ENCODE results near the gene LOC128125822.

The LOC128125822 gene

DNA sequence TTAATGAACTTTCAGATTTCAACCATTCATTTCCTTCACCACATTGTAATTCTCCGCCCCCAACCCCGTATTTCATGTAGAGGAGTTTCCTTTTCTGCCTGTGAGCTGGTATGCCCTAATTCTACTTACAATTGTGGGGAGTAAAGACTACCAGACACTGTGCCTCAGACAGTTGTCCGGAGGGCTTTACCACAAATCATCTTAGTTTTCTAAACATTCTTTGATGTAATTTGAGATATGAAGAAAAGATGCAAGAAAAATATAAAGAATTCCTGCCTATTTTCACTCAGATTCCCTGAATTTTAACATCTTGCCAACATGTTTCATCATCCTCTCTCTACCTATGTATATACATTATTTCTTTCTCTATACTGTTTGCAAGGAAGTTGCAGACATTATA lies 28.3 kb upstream of the LOC128125822 start:
- ATAC-seq (no peak), DNase-seq (no peak)
- no peaks in the 10 kb centered on the region for H3K36me3 ChIP-seq (replicated peaks in 1 of 2; ENCODE audit: insufficient read depth in 1 of 2, low read depth in 2 of 2)
- no peak overlapping the region for H3K27ac ChIP-seq
- intact Hi-C loops (cut with DNase I) = no loop called here
- no peaks in the 10 kb centered on the region for H3K4me1 ChIP-seq
- no peak overlapping the region for H3K4me3 ChIP-seq
- WGBS, 2 donors = 76 to 82% methylated on average over 3 of the region's 3 CpGs
- no peaks in the 10 kb centered on the region for H3K27me3 ChIP-seq
- no peak for TF ChIP-seq POLR2A (IDR thresholded peaks at IDR 0.05)
- TF ChIP-seq, protein P1, sequence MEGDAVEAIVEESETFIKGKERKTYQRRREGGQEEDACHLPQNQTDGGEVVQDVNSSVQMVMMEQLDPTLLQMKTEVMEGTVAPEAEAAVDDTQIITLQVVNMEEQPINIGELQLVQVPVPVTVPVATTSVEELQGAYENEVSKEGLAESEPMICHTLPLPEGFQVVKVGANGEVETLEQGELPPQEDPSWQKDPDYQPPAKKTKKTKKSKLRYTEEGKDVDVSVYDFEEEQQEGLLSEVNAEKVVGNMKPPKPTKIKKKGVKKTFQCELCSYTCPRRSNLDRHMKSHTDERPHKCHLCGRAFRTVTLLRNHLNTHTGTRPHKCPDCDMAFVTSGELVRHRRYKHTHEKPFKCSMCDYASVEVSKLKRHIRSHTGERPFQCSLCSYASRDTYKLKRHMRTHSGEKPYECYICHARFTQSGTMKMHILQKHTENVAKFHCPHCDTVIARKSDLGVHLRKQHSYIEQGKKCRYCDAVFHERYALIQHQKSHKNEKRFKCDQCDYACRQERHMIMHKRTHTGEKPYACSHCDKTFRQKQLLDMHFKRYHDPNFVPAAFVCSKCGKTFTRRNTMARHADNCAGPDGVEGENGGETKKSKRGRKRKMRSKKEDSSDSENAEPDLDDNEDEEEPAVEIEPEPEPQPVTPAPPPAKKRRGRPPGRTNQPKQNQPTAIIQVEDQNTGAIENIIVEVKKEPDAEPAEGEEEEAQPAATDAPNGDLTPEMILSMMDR (IDR thresholded peaks at IDR 0.05) = no peak
- H3K9me3 ChIP-seq = no peaks in the 10 kb centered on the region

DNA sequence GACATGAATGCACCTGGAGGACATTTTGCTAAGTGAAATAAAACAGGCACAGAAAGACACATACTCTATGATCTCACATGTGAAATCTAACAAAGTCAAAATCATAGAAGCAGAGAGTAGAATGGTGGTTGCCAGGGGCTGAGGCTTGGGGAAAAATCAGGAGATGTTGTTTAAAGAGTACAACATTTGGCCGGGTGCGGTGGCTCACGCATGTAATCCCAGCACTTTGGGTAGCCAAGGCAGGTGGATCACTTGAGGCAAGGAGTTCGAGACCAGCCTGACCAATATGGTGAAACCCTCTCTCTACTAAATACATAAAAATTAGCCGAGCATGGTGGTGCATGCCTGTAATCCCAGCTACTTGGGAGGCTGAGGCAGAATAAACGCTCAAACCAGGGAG lies 26.0 kb upstream of the LOC128125822 start:
- Histone ChIP-seq H3K36me3 (replicated peaks in 1 of 2; ENCODE audit: insufficient read depth in 1 of 2, low read depth in 2 of 2) (no peaks in the 10 kb centered on the region), H3K9me3 (no peaks in the 10 kb centered on the region), H3K4me3 (no peak overlapping the region), H3K4me1 (no peaks in the 10 kb centered on the region), H3K27me3 (no peaks in the 10 kb centered on the region), H3K27ac (no peak overlapping the region)
- TF ChIP-seq, protein P1 (IDR thresholded peaks at IDR 0.05) = no peak
- no peak for TF ChIP-seq POLR2A (IDR thresholded peaks at IDR 0.05)
- intact Hi-C loops (cut with DNase I) = no loop called here
- DNase-seq (no peak), ATAC-seq (no peak)
- 96 to 97% methylated on average over 6 of the region's 6 CpGs for WGBS, 2 donors

DNA sequence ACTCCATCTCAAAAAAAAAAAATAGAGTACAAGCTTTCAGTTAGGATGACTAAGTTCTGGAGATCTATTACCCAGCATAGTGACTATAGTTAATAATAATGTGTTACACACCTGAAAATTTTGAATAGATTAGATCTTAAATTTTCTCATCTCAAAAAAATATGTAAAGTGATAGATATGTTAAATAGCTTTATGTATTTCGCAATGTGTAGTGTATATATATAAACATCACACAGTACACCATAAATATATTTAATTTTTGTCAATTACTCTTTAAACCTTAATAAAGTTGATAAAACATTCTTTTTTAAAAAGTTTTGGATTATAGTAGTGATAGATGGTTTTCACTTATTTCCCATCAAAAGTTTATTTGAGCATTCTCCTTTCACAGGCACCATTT lies 25.6 kb upstream of the LOC128125822 start:
- no peak overlapping the region for H3K4me3 ChIP-seq
- DNase-seq (no peak), ATAC-seq (no peak)
- H3K27me3 ChIP-seq = no peaks in the 10 kb centered on the region
- TF ChIP-seq, protein P1 (IDR thresholded peaks at IDR 0.05) = no peak
- no peak for TF ChIP-seq POLR2A (IDR thresholded peaks at IDR 0.05)
- H3K9me3 ChIP-seq = no peaks in the 10 kb centered on the region
- intact Hi-C loops (cut with DNase I) = no loop called here
- H3K4me1 ChIP-seq = no peaks in the 10 kb centered on the region
- WGBS, 2 donors = 85 to 95% methylated on average over 1 of the region's 1 CpG
- H3K36me3 ChIP-seq (replicated peaks in 1 of 2; ENCODE audit: insufficient read depth in 1 of 2, low read depth in 2 of 2) = no peaks in the 10 kb centered on the region
- no peak overlapping the region for H3K27ac ChIP-seq

DNA sequence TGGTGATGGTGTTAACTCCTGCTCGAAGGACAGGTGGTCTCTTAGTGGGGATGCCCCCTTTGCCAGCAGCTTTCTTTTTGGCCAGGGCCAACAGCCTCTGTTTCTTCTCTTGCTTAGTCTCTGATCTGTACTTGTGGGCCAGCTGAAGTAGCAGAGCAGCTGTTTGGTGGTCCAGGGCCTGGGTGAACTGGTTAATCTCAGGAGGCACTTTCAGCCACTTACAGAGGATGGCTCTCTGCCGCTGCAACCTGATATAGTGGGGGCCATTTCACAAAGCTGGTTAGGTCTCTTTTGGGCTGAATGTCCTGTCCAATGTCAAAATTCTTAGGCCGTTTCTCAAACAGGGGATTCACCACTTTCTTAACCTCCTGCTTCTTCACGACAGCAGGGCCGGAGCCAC lies 23.2 kb upstream of the LOC128125822 start:
- Histone ChIP-seq H3K9me3 (no peaks in the 10 kb centered on the region), H3K4me3 (no peak overlapping the region), H3K27ac (no peak overlapping the region), H3K27me3 (no peaks in the 10 kb centered on the region), H3K4me1 (no peaks in the 10 kb centered on the region), H3K36me3 (replicated peaks in 1 of 2; ENCODE audit: insufficient read depth in 1 of 2, low read depth in 2 of 2) (no peaks in the 10 kb centered on the region)
- DNase-seq = no peak
- intact Hi-C loops (cut with DNase I) = no loop called here
- WGBS, 2 donors = 91% methylated on average over 5 of the region's 5 CpGs
- TF ChIP-seq, protein P1 (IDR thresholded peaks at IDR 0.05) = no peak
- no peak for TF ChIP-seq POLR2A (IDR thresholded peaks at IDR 0.05)
- ATAC-seq = no peak

DNA sequence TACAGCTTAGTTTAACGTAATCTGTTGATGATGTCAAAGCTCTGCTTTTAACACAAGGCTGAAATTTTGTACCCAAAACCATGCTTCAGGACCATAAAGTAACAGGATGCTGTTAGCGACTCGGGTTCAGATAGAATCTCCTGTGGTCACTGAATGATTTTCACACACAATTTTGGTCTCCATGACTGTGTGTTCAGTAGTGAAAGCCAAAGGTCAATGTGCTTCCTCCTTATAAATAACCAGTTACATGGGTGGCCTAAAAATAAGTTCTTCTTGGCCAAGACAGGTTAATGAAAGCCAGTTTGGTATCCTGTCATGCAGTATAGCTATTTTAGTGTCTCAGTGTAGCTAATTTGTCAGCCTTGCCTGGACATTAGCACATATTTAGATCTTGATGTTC lies 19.1 kb upstream of the LOC128125822 start:
- Histone ChIP-seq H3K9me3 (no peaks in the 10 kb centered on the region), H3K27me3 (no peaks in the 10 kb centered on the region), H3K36me3 (replicated peaks in 1 of 2; ENCODE audit: insufficient read depth in 1 of 2, low read depth in 2 of 2) (no peaks in the 10 kb centered on the region), H3K27ac (peak overlapping the region in 1 of 4 donors; percentile 0), H3K4me1 (no peaks in the 10 kb centered on the region), H3K4me3 (no peak overlapping the region)
- ATAC-seq (no peak), DNase-seq (no peak)
- intact Hi-C loops (cut with DNase I) = no loop called here
- no peak for TF ChIP-seq POLR2A (IDR thresholded peaks at IDR 0.05)
- TF ChIP-seq, protein P1 (IDR thresholded peaks at IDR 0.05) = no peak
- 86 to 97% methylated on average over 3 of the region's 3 CpGs for WGBS, 2 donors

All from body of pancreas (tissue), 4 donors.